IMR-90 (cell line): Measurements from ENCODE around the gene NTRK3. TPM values are rescaled to one million over a fixed set of nuclear protein-coding genes. Genes with fewer than 3 reads are reported as not detected.
A peak's percentile ranks its signal among the peaks of the same experiment; 100 is the strongest.

Experiments used
- ATAC-seq: fragments of 200-7000 bp; cut with Tn5 transposase; 2 replicates; pipeline ENCODE4 v1.9.1; 2020; ENCODE audit warnings: low read depth, mild to moderate bottlenecking, moderate library complexity
- BruUV-seq: library from RNA; stranded (reverse); fragments of 400-500 nt; replicated peaks from 2 replicates; lab custom pipeline; 2021; lab: Mats Ljungman, UMichigan
- CTCF ChIA-PET: fragments of 300-600 bp; formaldehyde crosslinking; extraction: SDS; loops from one replicate; lab custom pipeline; 2021; ENCODE audit warnings: antibody characterized with exemption; lab: Yijun Ruan, JAX
- POLR2A ChIA-PET: fragments of 300-600 bp; sonication (Branson Sonifier 250); formaldehyde crosslinking; loops from one replicate; lab custom pipeline; 2022; ENCODE audit warnings: antibody characterized with exemption; ENCODE audit not compliant: unreplicated experiment; lab: Charles Lee
- DNase-seq: peaks from one replicate; pipeline ENCODE4 v3.0.0; 2013
- H2AFZ ChIP-seq: replicated peaks from 2 replicates; pipeline ENCODE3; 2013; ENCODE audit warnings: low read length, mild to moderate bottlenecking; ENCODE audit not compliant: poor library complexity
- H2AK5ac ChIP-seq: 2 replicates; pipeline ENCODE4 v1.6.1; 2013; ENCODE audit warnings: low read depth, low read length, inconsistent platforms
- H2AK9ac ChIP-seq: replicated peaks from 2 replicates; pipeline ENCODE3; 2013; ENCODE audit warnings: mild to moderate bottlenecking, low read depth, low read length, moderate library complexity; ENCODE audit not compliant: poor library complexity
- H2BK120ac ChIP-seq: 2 replicates; pipeline ENCODE4 v1.6.1; 2013; ENCODE audit warnings: low read depth, low read length, inconsistent platforms
- H2BK15ac ChIP-seq: 3 replicates; pipeline ENCODE4 v1.6.1; 2013; ENCODE audit warnings: low read depth, low read length, inconsistent platforms
- H2BK20ac ChIP-seq: 2 replicates; pipeline ENCODE4 v1.6.1; 2013; ENCODE audit warnings: low read depth, mild to moderate bottlenecking, inconsistent platforms, low read length, moderate library complexity
- H2BK5ac ChIP-seq: 2 replicates; pipeline ENCODE4 v1.6.1; 2013; ENCODE audit warnings: mild to moderate bottlenecking, low read depth, low read length, inconsistent platforms; ENCODE audit not compliant: poor library complexity, severe bottlenecking
- H3K14ac ChIP-seq: replicated peaks from 2 replicates; pipeline ENCODE4 v1.6.1; 2013; ENCODE audit warnings: low read depth, low read length, inconsistent platforms
- H3K18ac ChIP-seq: 2 replicates; pipeline ENCODE4 v1.6.1; 2013; ENCODE audit warnings: low read depth, low read length, control low read depth
- H3K23ac ChIP-seq: 2 replicates; pipeline ENCODE4 v1.6.1; 2013; ENCODE audit warnings: low read depth, low read length, inconsistent platforms
- H3K27ac ChIP-seq: 2 replicates; pipeline ENCODE4 v1.5.1; 2013; ENCODE audit warnings: mild to moderate bottlenecking, control low read depth, low read length; ENCODE audit not compliant: insufficient read depth
- H3K27me3 ChIP-seq: 2 replicates; pipeline ENCODE4 v1.6.1; 2013; ENCODE audit warnings: low read length; ENCODE audit not compliant: control insufficient read depth, insufficient read depth
- H3K36me3 ChIP-seq: 2 replicates; pipeline ENCODE4 v1.6.1; 2013; ENCODE audit warnings: low read length, mixed read lengths; ENCODE audit not compliant: control insufficient read depth, insufficient read depth
- H3K4ac ChIP-seq: 2 replicates; pipeline ENCODE4 v1.6.1; 2013; ENCODE audit warnings: low read depth, low read length, inconsistent platforms
- H3K4me1 ChIP-seq: 2 replicates; pipeline ENCODE4 v1.6.1; 2013; ENCODE audit warnings: low read length, mixed read lengths; ENCODE audit not compliant: control insufficient read depth, insufficient read depth
- H3K4me2 ChIP-seq: 2 replicates; pipeline ENCODE4 v1.6.1; 2013; ENCODE audit warnings: low read depth, mild to moderate bottlenecking, control low read depth, low read length, moderate library complexity
- H3K4me3 ChIP-seq: 2 replicates; pipeline ENCODE4 v1.5.1; 2013; ENCODE audit warnings: low read depth, mild to moderate bottlenecking, control low read depth, low read length, moderate library complexity; ENCODE audit not compliant: insufficient read depth
- H3K56ac ChIP-seq: 2 replicates; pipeline ENCODE4 v1.6.1; 2013; ENCODE audit warnings: low read length, inconsistent platforms; ENCODE audit not compliant: insufficient read depth; ENCODE audit errors: extremely low read depth
- H3K79me1 ChIP-seq, 2 experiments: 2 replicates each; pipeline ENCODE4 v1.6.1; 2013; ENCODE audit warnings: low read length in 2 of 2, inconsistent platforms in 1 of 2, low read depth in 1 of 2
- H3K9ac ChIP-seq: 2 replicates; pipeline ENCODE4 v1.6.1; 2013; ENCODE audit warnings: low read depth, low read length, control low read depth
- H3K9me1 ChIP-seq: 2 replicates; pipeline ENCODE4 v1.6.1; 2013; ENCODE audit warnings: low read length, inconsistent platforms; ENCODE audit not compliant: insufficient read depth
- H3K9me3 ChIP-seq: 2 replicates; pipeline ENCODE4 v1.6.1; 2013; ENCODE audit warnings: low read length; ENCODE audit not compliant: control insufficient read depth, insufficient read depth
- H4K20me1 ChIP-seq: 2 replicates; pipeline ENCODE4 v1.6.1; 2013; ENCODE audit warnings: low read length, inconsistent platforms; ENCODE audit not compliant: insufficient read depth
- H4K5ac ChIP-seq: 2 replicates; pipeline ENCODE4 v1.6.1; 2013; ENCODE audit warnings: mild to moderate bottlenecking, low read depth, low read length, control low read depth
- H4K8ac ChIP-seq, 2 experiments: 2 replicates each; pipeline ENCODE4 v1.6.1; 2013; ENCODE audit warnings: low read depth in 2 of 2, low read length in 2 of 2, control low read depth in 1 of 2, inconsistent platforms in 1 of 2
- H4K91ac ChIP-seq: 2 replicates; pipeline ENCODE4 v1.6.1; 2013; ENCODE audit warnings: low read depth, low read length, inconsistent platforms; ENCODE audit not compliant: insufficient read depth
- MAFK ChIP-seq: IDR thresholded peaks from 2 replicates; pipeline ENCODE4 v1.6.1; 2012; ENCODE audit warnings: low read depth, low read length, improper control_type of control experiment
- WGBS, 2 experiments: methylation state at CpG; one replicate each; pipeline versions ENCODE4 v1.1.5 to v1.1.7; 2013; ENCODE audit warnings: missing lambda C conversion rate in 2 of 2; ENCODE audit not compliant: insufficient read length in 1 of 2; ENCODE audit errors: extremely low coverage in 2 of 2; 5-methylcytosine and 5-hydroxymethylcytosine counted together
- dilution Hi-C: fragments of 300-500 bp; cut with HindIII; formaldehyde crosslinking; loops from one replicate; pipeline ENCODE4 v1.14.3; 2018; ENCODE audit warnings: low sequenced_read_pairs; ENCODE audit not compliant: unreplicated experiment
- in situ Hi-C: fragments of 300-500 bp; cut with MboI; formaldehyde crosslinking; loops from 3 replicates; pipeline ENCODE4 v1.14.3; 2019; ENCODE audit warnings: low sequenced_read_pairs, inconsistent platforms, mixed read lengths
- intact Hi-C: fragments of 100-400 bp; cut with micrococcal nuclease; formaldehyde crosslinking; loops from 2 replicates; pipeline ENCODE4 v1.10.0; 2022
- polyA plus RNA-seq, 3 experiments: library from polyadenylated mRNA; depleted of rRNA; stranded (reverse); fragments of >200 nt; gene quantifications; 2 replicates each; pipeline ENCODE4 v1.2.3, GENCODE V29; 2012; ENCODE audit warnings: low replicate concordance in 1 of 3
- total RNA-seq: library from RNA; depleted of rRNA; stranded (reverse); fragments of >200 nt; gene quantifications from 2 replicates; pipeline ENCODE4 v1.2.3, GENCODE V29; 2012
- TF ChIP-seq, protein P1 (sequence below): fragments of 150-350 bp; IDR thresholded peaks from 2 replicates; pipeline ENCODE4 v1.6.1; 2016; ENCODE audit warnings: low read depth, mild to moderate bottlenecking, low read length, moderate library complexity, borderline replicate concordance

The NTRK3 gene
- total and polyA plus RNA-seq, 2 of the 4 experiments (the other 2 are of a cell fraction): under 0.01 to 0.15 TPM

GRCh38 chr15:88255484-88256278, 858 bp downstream of the NTRK3 start:
- Histone ChIP-seq H4K91ac (no peak overlapping the region), H3K27me3 (peaks cover 43% of the 10 kb centered on the region), H3K4me2 (peak overlapping the region; percentile 78; the same call in 1 of the 2 replicates), H2BK120ac (no peak overlapping the region), H3K56ac (no peak overlapping the region), H2BK15ac (no peak overlapping the region), H2BK20ac (no peak overlapping the region), H3K36me3 (no peaks in the 10 kb centered on the region), H4K8ac (no peak overlapping the region), H3K4me1 (peaks cover 3% of the 10 kb centered on the region; the same call in 1 of the 2 replicates), H4K20me1 (no peaks in the 10 kb centered on the region), H3K4me3 (no peak overlapping the region), H4K5ac (no peak overlapping the region), H3K79me1 (no peaks in the 10 kb centered on the region), H3K4ac (no peak overlapping the region), H3K14ac (no peak overlapping the region), H3K9me1 (no peaks in the 10 kb centered on the region), H2AK9ac (no peak overlapping the region), H2AK5ac (no peak overlapping the region), H3K23ac (no peak overlapping the region), H3K9me3 (no peaks in the 10 kb centered on the region), H3K9ac (no peak overlapping the region), H3K18ac (no peak overlapping the region), H2BK5ac (no peak overlapping the region), H3K27ac (no peak overlapping the region), H2AFZ (peak overlapping the region; percentile 4)
- 0% methylated on average over 22 of the region's 58 CpGs; no CpG with 5 or more reads in 1 of the 2 experiments for WGBS, 2 experiments
- POLR2A ChIA-PET: no interaction called here
- DNase-seq (peak; percentile 20), ATAC-seq (peak; percentile 76)
- intact Hi-C loops: no loop called here
- CTCF ChIA-PET: no interaction called here
- no TSS peak for BruUV-seq
- in situ Hi-C loops: loop anchor here (10.0 kb wide), 1 partner anchor 581 kb away; no protein-coding TSS in a partner anchor
- dilution Hi-C loops: no loop called here
- TF ChIP-seq, protein P1, sequence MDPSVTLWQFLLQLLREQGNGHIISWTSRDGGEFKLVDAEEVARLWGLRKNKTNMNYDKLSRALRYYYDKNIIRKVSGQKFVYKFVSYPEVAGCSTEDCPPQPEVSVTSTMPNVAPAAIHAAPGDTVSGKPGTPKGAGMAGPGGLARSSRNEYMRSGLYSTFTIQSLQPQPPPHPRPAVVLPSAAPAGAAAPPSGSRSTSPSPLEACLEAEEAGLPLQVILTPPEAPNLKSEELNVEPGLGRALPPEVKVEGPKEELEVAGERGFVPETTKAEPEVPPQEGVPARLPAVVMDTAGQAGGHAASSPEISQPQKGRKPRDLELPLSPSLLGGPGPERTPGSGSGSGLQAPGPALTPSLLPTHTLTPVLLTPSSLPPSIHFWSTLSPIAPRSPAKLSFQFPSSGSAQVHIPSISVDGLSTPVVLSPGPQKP: no peak
- TF ChIP-seq MAFK: no peak
